MCF 10A (cell line): Measurements from ENCODE around the gene TKT. TPM values are rescaled to one million over a fixed set of nuclear protein-coding genes. Genes with fewer than 3 reads are reported as not detected.

Experiments
- BruUV-seq: library from RNA; stranded (reverse); fragments of 400-500 nt; replicated peaks from 2 replicates; lab custom pipeline; 2021; lab: Mats Ljungman, UMichigan
- CTCF ChIA-PET: fragments of 300-600 bp; sonication (Branson Sonifier 250); formaldehyde crosslinking; extraction: SDS; loops from one replicate; lab custom pipeline; 2021; ENCODE audit warnings: antibody characterized with exemption, inconsistent platforms; lab: Yijun Ruan, JAX
- POLR2A ChIA-PET: fragments of 300-600, 350-650 bp; sonication (Branson Sonifier 250); formaldehyde crosslinking; extraction: SDS; loops from one replicate; lab custom pipeline; 2020; ENCODE audit warnings: antibody characterized with exemption, inconsistent platforms; lab: Yijun Ruan, JAX
- DNase-seq: peaks from one replicate; pipeline ENCODE4 v3.0.0-alpha.2; 2018; ENCODE audit not compliant: unreplicated experiment
- H3K27ac Mint-ChIP-seq: one replicate; pipeline ENCODE4 v1.8.0; 2022; ENCODE audit warnings: mild to moderate bottlenecking, low read depth, mixed read lengths; ENCODE audit not compliant: unreplicated experiment
- H3K27me3 Mint-ChIP-seq: one replicate; pipeline ENCODE4 v1.8.0; 2022; ENCODE audit warnings: mixed read lengths; ENCODE audit not compliant: insufficient read depth, unreplicated experiment
- H3K36me3 Mint-ChIP-seq: one replicate; pipeline ENCODE4 v1.8.0; 2022; ENCODE audit warnings: mild to moderate bottlenecking, moderate library complexity, mixed read lengths; ENCODE audit not compliant: insufficient read depth, unreplicated experiment
- H3K4me1 Mint-ChIP-seq: one replicate; pipeline ENCODE4 v1.8.0; 2022; ENCODE audit warnings: mixed read lengths; ENCODE audit not compliant: insufficient read depth, unreplicated experiment
- H3K4me3 Mint-ChIP-seq: one replicate; pipeline ENCODE4 v1.8.0; 2022; ENCODE audit warnings: mild to moderate bottlenecking, moderate library complexity, mixed read lengths; ENCODE audit not compliant: unreplicated experiment
- H3K9me3 Mint-ChIP-seq: one replicate; pipeline ENCODE4 v1.8.0; 2022; ENCODE audit warnings: mixed read lengths; ENCODE audit not compliant: unreplicated experiment
- CTCF ChIP-seq: fragments of 200-600 bp; IDR thresholded peaks from one replicate; pipeline ENCODE4 v1.8.0; 2022; ENCODE audit warnings: antibody characterized with exemption, mild to moderate bottlenecking; ENCODE audit not compliant: unreplicated experiment
- intact Hi-C: fragments of 100-400 bp; cut with micrococcal nuclease; formaldehyde crosslinking; loops from 2 replicates; pipeline ENCODE4 v1.14.1; 2022
- total RNA-seq: library from RNA; stranded (reverse); gene quantifications from 2 replicates; pipeline ENCODE4 v1.2.3, GENCODE V29; 2022

Gene TKT
- total RNA-seq, 1 experiment from 2014 or later = 326 TPM

- ChIA-PET POLR2A (interaction anchor here (0.6 kb wide), 1 partner anchor 34 kb away, joined by 4 read pairs; no protein-coding TSS in a partner anchor), CTCF (interaction anchor here (0.6 to 12.5 kb wide), 9 partner anchors 20 to 517 kb away, joined by 3 to 220 read pairs (median 4); partner anchors contain the start of genes PRKCD and RFT1)
- peak overlapping the region; percentile 52 for H3K27ac Mint-ChIP-seq
- no peaks in the 10 kb centered on the region for H3K4me1 Mint-ChIP-seq
- no TSS peak for BruUV-seq
- H3K9me3 Mint-ChIP-seq = no peaks in the 10 kb centered on the region
- peaks cover 2% of the 10 kb centered on the region for H3K36me3 Mint-ChIP-seq
- no peak overlapping the region for H3K4me3 Mint-ChIP-seq
- DNase-seq = peak; percentile 14
- H3K27me3 Mint-ChIP-seq = no peaks in the 10 kb centered on the region
- intact Hi-C loops = no loop called here
- TF ChIP-seq CTCF = no peak
These were observed 63.2 kb downstream of the TKT start for GRCh38 chr3:53192608-53193007.

GRCh38 chr3:53191836-53192480 lies 63.9 kb downstream of the TKT start:
- Mint-ChIP-seq H3K27me3 (no peaks in the 10 kb centered on the region), H3K9me3 (no peaks in the 10 kb centered on the region), H3K4me1 (no peaks in the 10 kb centered on the region), H3K27ac (no peak overlapping the region), H3K4me3 (no peak overlapping the region), H3K36me3 (peaks cover 6% of the 10 kb centered on the region)
- ChIA-PET POLR2A (no interaction called here), CTCF (interaction anchor here (0.6 to 12.5 kb wide), 8 partner anchors 16 to 518 kb away, joined by 3 to 220 read pairs (median 3); partner anchors contain the start of genes PRKCD and RFT1)
- no peak for DNase-seq
- no TSS peak for BruUV-seq
- intact Hi-C loops = no loop called here
- no peak for TF ChIP-seq CTCF

GRCh38 chr3:53190659-53191058 lies 65.2 kb downstream of the TKT start:
- Mint-ChIP-seq H3K4me3 (no peak overlapping the region), H3K27ac (no peak overlapping the region), H3K36me3 (peaks cover 12% of the 10 kb centered on the region), H3K4me1 (no peaks in the 10 kb centered on the region), H3K9me3 (no peaks in the 10 kb centered on the region), H3K27me3 (no peaks in the 10 kb centered on the region)
- ChIA-PET POLR2A (interaction anchor here (0.7 kb wide), 1 partner anchor 75 kb away, joined by 4 read pairs; no protein-coding TSS in a partner anchor), CTCF (interaction anchor here (1.1 to 12.5 kb wide), 5 partner anchors 17 to 76 kb away, joined by 3 to 220 read pairs (median 3); partner anchors contain the start of genes PRKCD and RFT1)
- TF ChIP-seq CTCF = no peak
- intact Hi-C loops = no loop called here
- no peak for DNase-seq
- no TSS peak for BruUV-seq

- Mint-ChIP-seq H3K36me3 (peaks cover 17% of the 10 kb centered on the region), H3K4me3 (no peak overlapping the region), H3K27ac (no peak overlapping the region), H3K27me3 (no peaks in the 10 kb centered on the region), H3K9me3 (no peaks in the 10 kb centered on the region), H3K4me1 (no peaks in the 10 kb centered on the region)
- DNase-seq = no peak
- POLR2A ChIA-PET = no interaction called here
- CTCF ChIA-PET = interaction anchor here (0.6 to 1.2 kb wide), 3 partner anchors 57 to 116 kb away, joined by 3 read pairs; no protein-coding TSS in a partner anchor
- no peak for TF ChIP-seq CTCF
- BruUV-seq = no TSS peak
- intact Hi-C loops = no loop called here
These were observed 66.5 kb downstream of the TKT start for GRCh38 chr3:53189276-53189675.
